HG03460 (cell line): ENCODE measurements around the gene ISLR.

ENCODE experiments used
- ATAC-seq: cut with Tn5 transposase; IDR thresholded peaks from one replicate; pipeline ENCODE4 v1.9.1; 2021; ENCODE audit not compliant: unreplicated experiment

ISLR gene

DNA sequence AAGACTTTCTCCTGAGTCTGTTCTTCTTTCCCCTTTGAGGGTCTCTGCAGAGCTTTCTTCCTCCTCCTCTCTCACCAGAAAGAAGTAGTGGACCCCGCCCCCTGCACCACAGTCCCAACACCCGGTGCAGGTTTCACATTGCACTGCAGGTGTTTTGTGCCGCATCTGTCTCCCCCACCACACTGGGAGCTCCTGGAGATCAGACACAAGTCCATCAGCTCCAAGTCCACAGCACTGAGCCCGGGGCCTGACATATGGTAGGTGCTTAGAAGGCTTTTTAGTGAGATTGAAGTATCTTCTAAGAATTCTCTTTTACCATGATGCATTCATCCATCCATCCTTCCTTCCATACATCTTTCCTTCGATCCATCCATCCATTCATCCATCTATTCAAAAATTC lies 19.2 kb downstream of the ISLR start:
- no peak for ATAC-seq

DNA sequence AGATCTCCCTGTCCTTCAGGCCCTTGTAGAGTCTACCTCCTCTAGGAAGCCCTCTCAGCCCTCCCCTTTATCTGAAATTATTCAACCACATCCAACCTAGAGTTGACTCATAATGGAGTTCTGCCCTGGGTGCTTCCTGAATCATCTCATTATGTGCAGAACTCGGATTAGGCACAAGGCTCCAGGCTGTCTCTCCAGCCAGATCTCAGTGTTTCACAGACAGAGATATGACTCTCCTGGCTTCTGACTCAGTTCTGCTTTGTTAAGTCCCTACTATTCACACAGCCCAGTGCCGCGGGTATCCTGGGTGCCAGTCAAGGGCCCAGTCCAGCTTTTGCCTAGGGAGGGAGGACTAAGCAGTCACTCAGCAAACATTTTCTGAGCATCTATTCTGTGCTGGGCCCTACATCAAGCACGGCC lies 19.8 kb downstream of the ISLR start:
- no peak for ATAC-seq

DNA sequence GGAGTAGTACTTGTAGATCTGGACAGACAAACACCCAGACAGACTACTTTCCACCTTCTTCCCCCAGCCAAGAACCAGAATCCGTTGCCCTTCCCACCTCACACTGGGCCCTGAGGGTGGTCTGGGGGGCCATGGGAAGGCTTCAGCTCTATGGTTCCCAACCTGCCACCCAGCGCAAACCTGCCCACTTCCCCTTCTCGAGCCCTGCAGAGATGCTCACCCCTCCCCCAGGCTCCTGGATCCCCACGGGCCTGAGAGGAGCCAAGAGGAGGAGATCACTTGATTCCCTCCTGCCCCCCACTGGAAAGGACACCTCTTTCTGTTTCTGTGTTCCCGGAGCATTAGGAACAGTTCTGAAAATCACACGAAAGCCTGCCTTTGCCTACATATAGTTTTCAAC lies 20.4 kb downstream of the ISLR start:
- ATAC-seq, result no peak

DNA sequence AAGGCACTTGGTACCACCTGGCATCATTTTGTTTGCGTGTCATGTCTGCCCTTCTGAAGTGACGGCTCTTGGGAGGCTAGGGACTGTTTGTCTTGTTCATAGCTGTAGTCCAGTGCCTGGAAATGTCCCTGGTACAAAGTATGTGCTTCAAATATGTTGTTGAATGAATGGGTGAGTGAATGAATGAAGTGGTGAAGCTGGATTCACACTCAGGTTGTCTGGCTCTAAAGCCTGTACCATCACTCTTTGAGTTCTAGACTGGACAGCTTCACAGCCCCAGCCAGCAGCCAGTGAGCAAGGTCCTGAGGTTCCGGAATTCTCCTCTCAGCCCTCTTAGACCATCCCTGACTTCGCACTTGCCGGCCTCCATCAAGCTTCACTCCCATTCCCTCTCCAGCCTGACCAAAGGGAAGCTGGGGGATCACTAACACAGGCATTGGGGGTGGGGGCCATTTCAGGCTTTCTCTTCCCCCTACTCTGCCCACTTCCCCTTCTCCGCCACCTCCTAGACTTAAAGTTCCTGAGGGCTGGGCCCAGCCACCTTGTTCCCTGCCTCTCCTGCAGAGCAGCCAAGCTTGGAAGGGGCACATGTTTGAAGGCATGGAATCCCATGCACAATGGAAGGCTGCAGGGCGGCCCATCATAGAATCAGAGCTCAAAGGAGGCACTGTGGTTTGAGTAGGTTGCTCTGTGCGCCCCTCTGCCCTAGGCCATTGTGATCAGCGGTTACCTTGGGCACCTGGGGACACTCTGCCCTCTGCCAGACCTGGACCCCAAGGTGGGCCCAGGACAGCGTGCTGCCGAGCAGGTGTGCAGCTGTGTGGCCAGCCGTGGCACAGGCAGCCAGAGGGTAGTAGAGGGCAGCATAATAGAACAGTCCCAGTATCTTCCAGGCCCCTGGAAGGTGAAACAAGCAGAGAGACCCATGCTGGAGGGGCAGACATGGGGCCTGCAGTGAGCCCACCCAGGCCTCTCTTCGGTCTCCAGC lies 21.4 kb downstream of the ISLR start:
- ATAC-seq, result no peak

- no peak for ATAC-seq
Observed at GRCh38 chr15:74196175-74196574, 22.7 kb downstream of the ISLR start.

GRCh38 chr15:74197176-74197965 lies 23.9 kb downstream of the ISLR start:
- no peak for ATAC-seq

DNA sequence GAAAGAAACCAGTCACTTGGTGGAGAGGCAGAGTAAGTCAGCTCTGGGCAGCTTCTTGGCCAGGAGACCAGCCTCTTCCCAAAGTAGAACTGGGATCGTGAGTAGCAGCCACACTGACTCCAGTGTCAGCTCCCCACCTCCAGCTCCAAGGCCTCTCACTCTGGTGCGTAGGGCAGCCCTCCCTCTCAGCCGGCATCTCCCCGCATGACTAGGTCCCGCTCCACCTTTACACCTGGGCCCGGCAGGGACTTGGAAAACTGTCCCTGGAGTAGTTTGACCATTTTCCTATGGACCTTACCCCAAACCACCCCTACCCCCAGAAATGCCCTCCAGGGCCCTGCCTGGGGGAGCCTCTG lies 25.8 kb downstream of the ISLR start:
- ATAC-seq, result no peak

DNA sequence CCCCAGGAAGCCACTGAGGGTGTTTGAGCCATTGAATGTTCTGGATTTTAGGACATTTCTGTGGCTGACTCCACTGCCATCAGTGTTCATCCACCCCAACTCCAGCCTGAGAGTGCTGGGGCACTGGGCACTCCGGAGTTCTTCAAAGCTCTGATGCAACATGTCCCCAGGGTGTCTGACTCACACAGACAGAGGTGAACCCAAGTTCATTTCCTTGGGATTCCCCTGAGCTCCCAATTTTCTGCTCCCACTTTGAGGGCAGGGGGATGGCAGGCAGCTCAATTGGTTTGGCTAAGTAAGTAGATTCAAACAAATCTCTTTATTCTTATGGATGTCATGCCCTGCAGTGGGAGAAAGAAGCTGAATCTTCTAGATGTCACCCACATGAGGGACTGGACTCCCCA lies 26.9 kb downstream of the ISLR start:
- no peak for ATAC-seq

DNA sequence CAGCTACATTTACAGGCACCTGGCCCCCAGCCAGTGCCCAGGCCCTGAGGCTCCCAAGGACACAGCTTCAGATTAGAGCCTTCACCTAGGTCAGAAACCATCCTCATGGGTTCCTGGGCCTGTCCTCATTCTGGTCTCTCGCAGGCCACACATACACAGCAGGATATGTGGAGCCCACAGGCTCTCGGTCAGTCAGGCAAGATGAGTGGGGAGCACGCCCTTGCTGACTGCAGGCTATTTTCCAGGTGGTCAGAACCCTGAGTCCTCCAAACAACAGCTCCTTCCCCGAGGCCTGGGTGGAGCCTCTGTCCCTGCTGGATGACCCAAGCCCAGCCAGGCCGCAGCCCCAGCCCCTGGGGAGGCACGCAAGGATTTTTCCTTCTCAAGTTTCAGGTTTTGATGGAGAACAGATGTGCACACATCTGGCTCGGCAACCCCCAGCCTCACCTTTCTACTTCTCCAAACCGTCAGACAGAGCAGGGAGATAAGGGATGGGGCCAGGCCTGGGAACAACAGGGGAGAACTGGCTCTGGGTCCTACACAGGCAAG lies 27.4 kb downstream of the ISLR start:
- no peak for ATAC-seq

DNA sequence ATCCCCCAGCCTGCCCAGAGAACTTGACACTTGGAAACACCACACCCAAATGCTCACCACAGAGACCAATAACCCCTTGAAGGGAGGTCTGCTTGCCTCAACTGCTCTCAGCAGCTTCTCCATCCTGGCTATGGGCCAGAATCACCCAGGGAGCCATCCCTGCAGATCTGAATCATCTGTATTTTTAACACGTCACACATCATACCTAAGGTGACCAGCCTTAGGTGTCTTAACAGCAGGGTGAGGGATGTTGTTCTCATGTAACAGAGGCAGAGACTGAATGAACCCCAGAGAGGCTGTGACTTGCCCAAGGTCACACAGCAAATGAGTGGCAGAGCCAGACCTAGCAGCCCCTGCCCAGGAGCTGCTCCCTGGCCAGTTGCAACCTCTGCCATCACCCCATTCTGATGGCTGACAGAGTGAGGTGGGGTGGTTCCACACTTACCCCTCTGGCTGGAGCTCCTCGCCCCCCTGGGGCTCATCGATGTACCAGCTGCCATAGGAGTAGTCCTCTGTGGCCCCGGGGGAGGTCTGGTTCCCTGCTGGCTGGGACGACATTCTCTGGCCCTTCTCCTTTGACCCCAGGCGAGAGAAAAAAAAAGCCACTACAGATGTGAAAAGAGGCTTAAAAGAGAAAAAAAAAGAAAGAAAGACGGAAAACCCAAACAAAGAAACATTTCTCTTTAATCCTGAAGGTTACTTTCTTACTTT lies 28.4 kb downstream of the ISLR start:
- no peak for ATAC-seq

GRCh38 chr15:74202452-74203401 lies 29.2 kb downstream of the ISLR start, which contains the start of gene STRA6:
Gene STRA6 (minus strand): TSS chr15:74202787. CDS start chr15:74202267, 520 bp downstream.
- no peak for ATAC-seq

DNA sequence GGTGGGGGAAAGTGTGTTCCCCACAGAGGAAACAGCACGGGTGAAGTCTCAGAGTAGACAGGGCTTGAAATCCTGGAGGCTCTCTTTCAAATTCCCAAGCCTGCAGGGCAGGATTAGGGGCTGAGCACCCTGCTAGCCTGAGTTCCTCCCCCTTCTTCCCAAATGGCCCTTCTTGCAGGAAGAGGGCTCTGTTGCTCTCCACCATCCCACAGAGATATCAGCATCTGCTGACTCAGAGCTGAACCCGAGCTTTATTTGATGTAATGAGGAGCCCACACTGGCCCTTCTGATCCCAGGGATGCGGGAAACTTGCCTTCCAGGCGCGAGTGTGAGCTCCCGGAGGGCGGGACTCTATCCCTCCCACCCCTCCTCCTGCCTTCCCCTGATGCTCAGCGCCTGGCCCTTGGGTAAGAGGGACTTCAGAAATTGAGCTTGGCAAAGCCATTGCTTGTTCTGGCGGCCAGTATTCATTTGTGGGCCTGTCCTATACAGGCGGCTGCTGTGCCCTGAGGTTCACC lies 30.5 kb downstream of the ISLR start:
- no peak for ATAC-seq

DNA sequence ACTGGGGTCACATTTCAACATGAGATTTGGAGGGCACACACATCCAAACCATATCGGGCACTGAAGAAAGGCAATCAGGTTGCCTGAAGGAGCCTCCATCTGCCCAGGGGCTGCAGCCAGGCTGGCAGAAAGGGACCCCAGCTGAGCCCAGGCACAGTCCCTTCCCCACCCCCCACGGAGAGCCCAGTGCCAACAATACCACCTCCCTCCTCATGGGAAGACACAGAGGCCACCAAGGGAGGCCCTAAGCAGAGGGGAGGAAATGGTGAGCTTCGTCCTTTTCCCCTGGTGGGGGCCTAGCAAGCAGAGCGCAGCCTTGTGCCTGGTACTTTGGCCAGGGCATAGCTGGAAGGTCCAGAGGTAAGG lies 32.1 kb downstream of the ISLR start:
- ATAC-seq, result no peak

GRCh38 chr15:74206801-74207281 lies 33.3 kb downstream of the ISLR start:
- ATAC-seq, result no peak

- no peak for ATAC-seq
Observed at GRCh38 chr15:74207652-74208440, 34.3 kb downstream of the ISLR start.

- no peak for ATAC-seq
Observed at GRCh38 chr15:74208496-74208895, 35.0 kb downstream of the ISLR start.

DNA sequence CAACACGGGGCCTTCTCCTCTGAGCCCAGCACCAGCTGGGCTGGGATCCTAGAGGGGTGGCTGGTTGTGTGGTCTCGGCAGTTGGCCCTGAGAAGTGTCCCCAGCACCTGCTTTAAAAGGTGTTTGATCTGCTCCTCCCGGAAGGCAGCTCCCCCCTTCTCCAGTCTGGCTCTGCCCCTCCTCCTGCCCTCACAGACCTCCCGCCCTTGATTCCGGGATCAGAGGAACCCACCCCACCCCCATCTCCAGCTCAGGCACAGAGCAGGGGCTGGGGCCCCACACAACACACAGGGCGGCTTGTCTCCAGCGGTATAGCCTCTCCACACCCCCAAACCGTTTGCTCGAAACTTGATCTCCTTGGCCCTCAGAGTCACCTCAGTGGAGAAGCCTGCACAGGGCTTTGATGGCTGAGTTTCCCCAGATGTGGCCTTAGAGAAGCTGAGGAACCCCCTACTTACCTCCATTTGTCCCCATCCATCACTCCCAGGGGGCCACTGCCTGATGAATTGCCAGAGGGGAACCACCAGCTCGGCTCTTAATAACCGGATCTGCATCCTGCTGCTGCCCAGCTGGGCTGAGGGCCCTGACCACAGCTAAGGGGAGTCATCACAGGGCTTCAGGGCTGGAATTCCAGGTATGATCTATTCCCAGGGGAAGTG lies 35.5 kb downstream of the ISLR start:
- no peak for ATAC-seq

- no peak for ATAC-seq
Observed at GRCh38 chr15:74209560-74209958, 36.0 kb downstream of the ISLR start.
